Endothelial cell of umbilical vein (primary cell): ENCODE results near the gene PRKAG2. TPM values are rescaled to one million over a fixed set of nuclear protein-coding genes. Genes with fewer than 3 reads are reported as not detected.

ENCODE experiments used
- BruUV-seq: library from RNA; stranded (reverse); fragments of 400-500 nt; replicated peaks from 2 replicates; lab custom pipeline; 2021; lab: Mats Ljungman, UMichigan
- CTCF ChIA-PET: fragments of 300-600, 350-600 bp; sonication (Branson Sonifier 250); formaldehyde crosslinking; loops from one replicate; lab custom pipeline; 2021; ENCODE audit warnings: antibody characterized with exemption, inconsistent platforms; lab: Charles Lee
- POLR2A ChIA-PET: fragments of 300-600, 350-600 bp; sonication (Branson Sonifier 250); formaldehyde crosslinking; loops from one replicate; lab custom pipeline; 2021; ENCODE audit warnings: antibody characterized with exemption, inconsistent platforms; lab: Charles Lee
- DNase-seq: peaks from one replicate; pipeline ENCODE4 v3.0.0-alpha.2; 2011; ENCODE audit warnings: low read depth, low spot score
- FAIRE-seq: peaks from 2 replicates; lab custom pipeline; 2011; peaks lifted over from hg19 to GRCh38; lab: Jason Lieb, UNC
- H2AFZ ChIP-seq: 2 replicates; pipeline ENCODE4 v1.6.0; 2012; ENCODE audit warnings: low read depth, low read length, control low read depth, inconsistent platforms
- H3K27ac ChIP-seq: 2 replicates; pipeline ENCODE4 v1.5.1; 2011; ENCODE audit warnings: low read depth, mild to moderate bottlenecking, control low read depth, low read length, moderate library complexity; ENCODE audit not compliant: insufficient read depth
- H3K27me3 ChIP-seq, 2 experiments: 2 replicates each; pipeline versions ENCODE4 v1.6.0 to v1.6.1; 2011; ENCODE audit warnings: low read length in 2 of 2, mixed read lengths in 1 of 2; ENCODE audit not compliant: control insufficient read depth in 2 of 2, insufficient read depth in 2 of 2
- H3K36me3 ChIP-seq, 2 experiments: 2 replicates in 1 of 2; 3 replicates in 1 of 2; pipeline ENCODE4 v1.5.1; 2011; ENCODE audit warnings: low read length in 2 of 2, mild to moderate bottlenecking in 1 of 2, moderate library complexity in 1 of 2; ENCODE audit not compliant: control insufficient read depth in 2 of 2, insufficient read depth in 2 of 2; ENCODE audit errors: extremely low read depth in 1 of 2
- H3K4me1 ChIP-seq: 3 replicates; pipeline ENCODE4 v1.5.1; 2011; ENCODE audit warnings: mild to moderate bottlenecking, low read length; ENCODE audit not compliant: control insufficient read depth, insufficient read depth; ENCODE audit errors: extremely low read depth
- H3K4me2 ChIP-seq: 2 replicates; pipeline ENCODE4 v1.6.1; 2011; ENCODE audit warnings: low read length, control low read depth, mixed read lengths; ENCODE audit not compliant: insufficient read depth
- H3K4me3 ChIP-seq, 3 experiments: fragments of 200-600 bp in 1 of 3; sonication (generic), shearing (Covaris generic) in 1 of 3; replicated peaks in 1 of 3; 2 replicates each; pipeline ENCODE4 v1.5.1; 2011 to 2016; ENCODE audit warnings: control low read depth in 3 of 3, low read length in 3 of 3, mild to moderate bottlenecking in 2 of 3, inconsistent platforms in 1 of 3, low read depth in 1 of 3, moderate library complexity in 1 of 3; ENCODE audit not compliant: insufficient read depth in 1 of 3
- H3K79me2 ChIP-seq: 2 replicates; pipeline ENCODE4 v1.6.0; 2012; ENCODE audit warnings: low read length, inconsistent platforms; ENCODE audit not compliant: control insufficient read depth, insufficient read depth
- H3K9ac ChIP-seq: replicated peaks from 2 replicates; pipeline ENCODE3; 2011; ENCODE audit warnings: low read length, control low read depth; ENCODE audit not compliant: insufficient read depth; ENCODE audit errors: extremely low read depth
- H3K9me1 ChIP-seq: replicated peaks from 3 replicates; pipeline ENCODE4 v1.6.0; 2011; ENCODE audit warnings: mild to moderate bottlenecking, low read length; ENCODE audit not compliant: control insufficient read depth, insufficient read depth; ENCODE audit errors: extremely low read depth
- H3K9me3 ChIP-seq: replicated peaks from 2 replicates; pipeline ENCODE4 v1.5.1; 2012; ENCODE audit warnings: low read length, inconsistent platforms; ENCODE audit not compliant: control insufficient read depth, insufficient read depth
- H4K20me1 ChIP-seq: replicated peaks from 2 replicates; pipeline ENCODE3; 2011; ENCODE audit warnings: mild to moderate bottlenecking, low read length; ENCODE audit not compliant: control insufficient read depth, insufficient read depth; ENCODE audit errors: extremely low read depth
- CTCF ChIP-seq, 2 donors: IDR thresholded peaks; 1 replicate in 1 of 2; 2 replicates in 1 of 2; pipeline ENCODE4 v1.5.1; 2011; ENCODE audit warnings: low read length in 2 of 2, mild to moderate bottlenecking in 2 of 2, moderate library complexity in 2 of 2, control low read depth in 1 of 2, inconsistent platforms in 1 of 2, low read depth in 1 of 2; ENCODE audit not compliant: insufficient read depth in 1 of 2; ENCODE audit errors: extremely low read depth in 1 of 2
- EZH2 ChIP-seq: IDR thresholded peaks from 2 replicates; pipeline ENCODE4 v1.6.1; 2012; ENCODE audit warnings: borderline replicate concordance, low read depth, mild to moderate bottlenecking, moderate library complexity, low read length, inconsistent platforms; ENCODE audit not compliant: severe bottlenecking
- FOS ChIP-seq: IDR thresholded peaks from 2 replicates; pipeline ENCODE4 v1.6.1; 2011; ENCODE audit warnings: mild to moderate bottlenecking, low read length, moderate library complexity, borderline replicate concordance; ENCODE audit not compliant: insufficient read depth
- GATA2 ChIP-seq: IDR thresholded peaks from 2 replicates; pipeline ENCODE4 v1.7.0; 2011; ENCODE audit warnings: low read depth, mild to moderate bottlenecking, moderate library complexity, mixed read lengths, low read length; ENCODE audit not compliant: insufficient read length, insufficient read depth
- JUN ChIP-seq: IDR thresholded peaks from 2 replicates; pipeline ENCODE4 v1.6.1; 2011; ENCODE audit warnings: borderline replicate concordance, low read depth; ENCODE audit not compliant: insufficient read length, insufficient read depth
- MYC ChIP-seq: IDR thresholded peaks from one replicate; pipeline ENCODE4 v1.6.1; 2011; ENCODE audit warnings: mild to moderate bottlenecking, low read depth, low read length
- POLR2A ChIP-seq: IDR thresholded peaks from 2 replicates; pipeline ENCODE4 v1.6.1; 2012; ENCODE audit warnings: low read depth, mild to moderate bottlenecking, control low read depth, low read length
- POLR2AphosphoS5 ChIP-seq: IDR thresholded peaks from 2 replicates; pipeline ENCODE4 v1.6.1; 2012; ENCODE audit warnings: low read depth, mild to moderate bottlenecking, control low read depth, low read length, moderate library complexity; ENCODE audit not compliant: insufficient read depth
- dilution Hi-C: fragments of 300-500 bp; cut with MboI; formaldehyde crosslinking; loops from one replicate; pipeline ENCODE4 v1.15.0; 2019; ENCODE audit warnings: low sequenced_read_pairs; ENCODE audit not compliant: extremely low pct_ligation_motif_present
- intact Hi-C: fragments of 100-400 bp; cut with micrococcal nuclease; formaldehyde crosslinking; loops from one replicate; pipeline ENCODE4 v1.10.0; 2022
- polyA plus RNA-seq, 4 experiments: library from polyadenylated mRNA; depleted of rRNA in 3 of 4; stranded (reverse) in 3 of 4; unstranded in 1 of 4; fragments of >200 nt; gene quantifications; 2 replicates each; pipeline versions ENCODE4 v1.2.1 to v1.2.3, GENCODE V29; 2011 to 2012; ENCODE audit warnings: missing spikeins in 1 of 4
- total RNA-seq: library from RNA; stranded (reverse); gene quantifications from 2 replicates; pipeline ENCODE4 v1.2.3, GENCODE V29; 2021
- TF ChIP-seq, protein P1 (sequence below): IDR thresholded peaks from 2 replicates; pipeline ENCODE4 v1.6.1; 2011; ENCODE audit not compliant: insufficient read depth, insufficient read length

The PRKAG2 gene
- total and polyA plus RNA-seq, 2 donors (not counting 3 experiments of a cell fraction or from before 2014, with no cell fraction given), result 19.3 to 51.5 TPM

GRCh38 chr7:151821226-151821625 is 55.7 kb downstream of the PRKAG2 start:
- POLR2A ChIA-PET, result no interaction called here
- H3K27ac ChIP-seq, result no peak overlapping the region
- H3K4me3 ChIP-seq, result no peak overlapping the region
- FAIRE-seq (no peak), DNase-seq (no peak)
- no peaks in the 10 kb centered on the region for H3K9me1 ChIP-seq
- H3K36me3 ChIP-seq, result no peaks in the 10 kb centered on the region
- H3K79me2 ChIP-seq, result no peaks in the 10 kb centered on the region
- no peaks in the 10 kb centered on the region for H3K4me1 ChIP-seq
- H3K9me3 ChIP-seq, result no peaks in the 10 kb centered on the region
- peaks cover 5 to 11% of the 10 kb centered on the region in 2 experiments for H3K27me3 ChIP-seq
- H3K9ac ChIP-seq, result no peak overlapping the region
- no peak overlapping the region for H2AFZ ChIP-seq
- dilution Hi-C loops (no loop called here), intact Hi-C loops (no loop called here)
- no TSS peak for BruUV-seq
- CTCF ChIA-PET, result no interaction called here
- H3K4me2 ChIP-seq, result no peak overlapping the region
- TF ChIP-seq GATA2 (no peak), POLR2A (no peak), POLR2AphosphoS5 (no peak), CTCF (IDR thresholded peaks at IDR 0.05; ENCODE audit: extremely low read depth in 1 of 2, insufficient read depth in 1 of 2, low read depth in 1 of 2, low read length in 2 of 2) (no peak), FOS (no peak), MYC (no peak), JUN (no peak), EZH2 (no peak)
- TF ChIP-seq, protein P1, sequence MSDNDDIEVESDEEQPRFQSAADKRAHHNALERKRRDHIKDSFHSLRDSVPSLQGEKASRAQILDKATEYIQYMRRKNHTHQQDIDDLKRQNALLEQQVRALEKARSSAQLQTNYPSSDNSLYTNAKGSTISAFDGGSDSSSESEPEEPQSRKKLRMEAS, result no peak
- H4K20me1 ChIP-seq, result no peaks in the 10 kb centered on the region
